ENCODE measurements around the gene APOOL. TPM values are rescaled to one million over a fixed set of nuclear protein-coding genes. Genes with fewer than 3 reads are reported as not detected.
"Not testable (repeated sequence)": the region's sequence is repeated elsewhere in the genome, so short reads cannot be mapped to it uniquely, and the experiment has no call there.

APOOL gene
- total RNA-seq, 2 donors from 2014 or later = 6.2 to 9.9 TPM

GRCh38 chrX:85052636-85053343, 49.1 kb downstream of the APOOL start:
- TF ChIP-seq POLR2A (IDR thresholded peaks at IDR 0.05) (no peak), CTCF (IDR thresholded peaks at IDR 0.05) (peak in 2 of 7 experiments; percentile 11 to 20)
- no peaks in the 10 kb centered on the region for H3K27me3 ChIP-seq
- no peaks in the 10 kb centered on the region for H3K36me3 ChIP-seq (replicated peaks in 1 of 2; ENCODE audit: insufficient read depth in 1 of 2, low read depth in 2 of 2)
- H3K4me1 ChIP-seq = no peaks in the 10 kb centered on the region
- no peak overlapping the region for H3K27ac ChIP-seq
- DNase-seq = no peak
- WGBS, 2 donors = 46 to 50% methylated on average over 2 of the region's 2 CpGs
- no peaks in the 10 kb centered on the region for H3K9me3 ChIP-seq
- no peak overlapping the region for H3K4me3 ChIP-seq
- no peak for ATAC-seq
- intact Hi-C loops (cut with DNase I) = no loop called here

GRCh38 chrX:85065512-85066198, 62.0 kb downstream of the APOOL start:
- intact Hi-C loops (cut with DNase I) = no loop called here
- ATAC-seq (no peak), DNase-seq (no peak)
- H3K36me3 ChIP-seq (replicated peaks in 1 of 2; ENCODE audit: insufficient read depth in 1 of 2, low read depth in 2 of 2) = no peaks in the 10 kb centered on the region
- WGBS, 2 donors = 65 to 73% methylated on average over 4 of the region's 4 CpGs
- H3K9me3 ChIP-seq = no peaks in the 10 kb centered on the region
- TF ChIP-seq CTCF (IDR thresholded peaks at IDR 0.05) (no peak), POLR2A (IDR thresholded peaks at IDR 0.05) (no peak)
- H3K27ac ChIP-seq = no peak overlapping the region
- H3K4me1 ChIP-seq = no peaks in the 10 kb centered on the region
- no peak overlapping the region for H3K4me3 ChIP-seq
- no peaks in the 10 kb centered on the region for H3K27me3 ChIP-seq

- H3K4me1 ChIP-seq; H3K9me3 ChIP-seq; H3K4me3 ChIP-seq; H3K27me3 ChIP-seq; H3K36me3 ChIP-seq (replicated peaks in 1 of 2; ENCODE audit: insufficient read depth in 1 of 2, low read depth in 2 of 2); intact Hi-C loops (cut with DNase I); DNase-seq; ATAC-seq; H3K27ac ChIP-seq: not testable (repeated sequence)
- 89% methylated on average over 1 of the region's 1 CpG; no CpG with 5 or more reads in 1 of the 2 donors for WGBS, 2 donors
Observed at GRCh38 chrX:85077247-85077646, 73.6 kb downstream of the APOOL start.

GRCh38 chrX:85084770-85085393, 81.2 kb downstream of the APOOL start:
- TF ChIP-seq CTCF (IDR thresholded peaks at IDR 0.05) (peak; percentile 34 to 60 (median 46)), POLR2A (IDR thresholded peaks at IDR 0.05) (no peak)
- intact Hi-C loops (cut with DNase I) = no loop called here
- H3K36me3 ChIP-seq (replicated peaks in 1 of 2; ENCODE audit: insufficient read depth in 1 of 2, low read depth in 2 of 2) = no peaks in the 10 kb centered on the region
- no peak overlapping the region for H3K4me3 ChIP-seq
- H3K27ac ChIP-seq = no peak overlapping the region
- DNase-seq (peak; percentile 3 to 25 (median 18)), ATAC-seq (no peak)
- H3K4me1 ChIP-seq = no peaks in the 10 kb centered on the region
- H3K9me3 ChIP-seq = no peaks in the 10 kb centered on the region
- 63 to 70% methylated on average over 2 of the region's 2 CpGs for WGBS, 2 donors
- no peaks in the 10 kb centered on the region for H3K27me3 ChIP-seq

DNA sequence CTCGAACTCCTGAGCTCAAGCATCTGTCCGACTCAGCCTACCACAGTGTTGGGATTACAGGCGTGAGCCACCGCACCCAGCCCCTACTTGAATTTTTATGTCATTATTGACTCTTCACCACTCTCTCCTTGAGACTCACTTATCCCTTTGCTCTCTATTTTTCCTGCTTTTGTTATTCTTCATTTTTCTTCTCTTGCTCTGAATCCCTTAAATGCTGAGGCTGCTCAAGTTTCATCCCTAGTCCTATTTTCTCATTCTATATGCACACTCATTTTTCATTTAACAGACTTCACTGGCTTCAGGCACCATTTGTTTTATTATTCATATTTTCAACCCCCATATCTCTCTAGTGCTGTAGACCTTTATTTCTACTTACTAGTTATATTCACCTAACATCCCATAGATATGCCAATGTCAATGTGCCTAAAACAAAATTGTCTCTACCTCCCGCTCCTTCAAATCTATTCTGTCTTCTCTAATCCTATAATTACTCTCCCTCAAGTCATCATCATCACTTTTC, 85.7 kb downstream of the APOOL start:
- H3K4me1 ChIP-seq = no peaks in the 10 kb centered on the region
- ATAC-seq (no peak), DNase-seq (no peak)
- intact Hi-C loops (cut with DNase I) = no loop called here
- no peaks in the 10 kb centered on the region for H3K36me3 ChIP-seq (replicated peaks in 1 of 2; ENCODE audit: insufficient read depth in 1 of 2, low read depth in 2 of 2)
- TF ChIP-seq CTCF (IDR thresholded peaks at IDR 0.05) (no peak), POLR2A (IDR thresholded peaks at IDR 0.05) (no peak)
- H3K9me3 ChIP-seq = no peaks in the 10 kb centered on the region
- whole genome bisulfite sequencing, 2 donors = 81 to 99% methylated on average over 4 to 5 of the region's 5 CpGs
- no peak overlapping the region for H3K4me3 ChIP-seq
- H3K27ac ChIP-seq = no peak overlapping the region
- no peaks in the 10 kb centered on the region for H3K27me3 ChIP-seq

Measured in body of pancreas (tissue), 4 donors.